Eye (tissue), 1 donor: ENCODE results near the gene NFKBIE.
"Not testable (repeated sequence)": the region's sequence is repeated elsewhere in the genome, so short reads cannot be mapped to it uniquely, and the experiment has no call there.

Source experiments
- DNase-seq: peaks from one replicate; pipeline ENCODE4 v3.0.0-alpha.2; 2015

NFKBIE gene

DNA sequence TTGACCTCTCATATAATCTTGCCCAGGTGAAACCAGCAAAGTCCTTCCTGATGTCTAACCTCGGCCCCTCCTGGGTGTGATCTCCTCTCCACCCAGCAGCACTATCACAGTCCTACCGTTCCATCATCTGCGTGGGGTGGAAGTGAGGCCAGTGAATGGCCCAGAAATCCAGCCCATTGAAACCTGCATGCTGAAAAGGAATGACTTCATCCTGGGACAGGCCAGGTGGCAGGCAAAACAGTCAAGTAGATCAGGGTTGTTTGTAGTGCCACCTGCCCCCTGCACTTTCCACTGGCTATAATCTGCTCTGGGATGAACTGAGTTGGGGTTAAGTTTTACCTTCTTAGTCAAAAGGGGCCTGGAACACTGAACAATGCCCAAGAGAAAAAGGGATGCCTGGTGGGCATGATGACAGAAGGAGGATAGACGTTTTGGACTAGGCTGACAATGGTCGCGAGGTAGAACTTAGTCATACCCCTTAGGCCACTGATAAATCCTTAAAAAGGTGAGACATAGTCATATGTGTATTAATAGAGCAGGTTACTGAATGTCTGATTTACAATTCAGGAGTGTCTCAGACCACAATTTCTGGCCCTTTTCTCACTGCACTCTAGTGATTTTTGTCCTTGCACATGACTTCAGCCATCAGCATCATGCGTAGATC lies 26.5 kb downstream of the NFKBIE start:
- no peak for DNase-seq

DNA sequence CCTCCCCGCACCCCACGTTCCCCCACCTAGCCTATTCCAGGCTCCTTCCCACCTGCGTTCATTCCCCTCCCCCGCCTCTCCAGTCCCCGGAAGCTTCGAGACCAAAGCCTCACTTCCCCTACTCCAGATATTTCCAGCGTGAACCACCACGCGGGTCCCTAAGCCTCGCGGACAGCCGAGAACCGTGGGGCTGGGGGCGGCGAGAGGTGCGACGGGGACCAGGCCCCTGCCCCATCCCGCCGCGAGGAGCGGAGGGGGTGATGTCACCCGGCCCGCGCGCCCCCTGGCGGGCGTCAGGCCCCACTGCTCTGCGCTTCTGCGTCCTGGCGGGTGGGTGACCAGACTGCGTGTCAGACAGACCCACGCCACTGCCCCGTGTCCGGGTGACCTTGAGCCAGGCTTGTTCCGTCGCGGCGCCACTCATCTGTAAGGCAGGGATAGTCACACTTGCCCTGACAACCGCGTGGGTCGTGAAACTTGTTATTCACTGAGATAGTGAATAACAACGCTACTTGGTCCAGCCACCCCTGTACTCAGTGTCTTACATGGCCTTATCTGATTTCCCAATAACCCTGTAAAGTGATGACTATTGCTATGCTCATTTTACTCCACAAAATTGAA lies 27.4 kb downstream of the NFKBIE start:
- peak; percentile 94 for DNase-seq

GRCh38 chr6:44237021-44237812 lies 28.1 kb downstream of the NFKBIE start:
- DNase-seq, result peak; percentile 91

DNA sequence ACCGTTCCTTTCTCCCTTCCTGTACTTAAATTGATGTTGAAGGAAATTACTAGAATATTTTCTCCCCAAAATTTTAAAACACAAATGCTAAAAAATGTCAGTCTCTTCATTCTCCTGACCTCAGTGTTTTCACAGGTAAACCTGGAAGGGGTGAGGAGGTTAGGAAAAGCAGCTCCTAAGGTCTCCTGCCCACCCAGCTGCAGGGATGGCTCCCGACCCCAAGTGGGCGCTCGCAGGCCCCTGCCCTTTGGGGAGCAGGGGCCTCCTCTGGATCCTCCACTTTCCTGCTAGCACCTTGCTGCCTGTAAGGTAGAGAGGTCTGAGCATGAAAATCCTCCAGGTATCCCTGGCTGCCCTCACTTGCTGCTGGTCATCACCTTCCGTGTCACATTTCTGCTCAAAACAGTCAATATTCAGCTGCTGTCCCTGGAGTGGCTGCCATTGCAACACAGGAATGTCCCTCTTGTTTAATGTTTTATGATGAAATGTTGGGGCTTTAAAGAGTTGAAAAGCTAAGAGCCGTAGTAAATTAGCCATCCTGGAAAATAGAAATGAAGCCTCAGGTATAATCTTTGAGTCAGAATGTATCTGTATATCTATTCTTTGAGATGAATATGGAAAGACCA lies 29.3 kb downstream of the NFKBIE start:
- DNase-seq, result no peak

- DNase-seq, result no peak
Observed at GRCh38 chr6:44235269-44235668, 30.1 kb downstream of the NFKBIE start.

DNA sequence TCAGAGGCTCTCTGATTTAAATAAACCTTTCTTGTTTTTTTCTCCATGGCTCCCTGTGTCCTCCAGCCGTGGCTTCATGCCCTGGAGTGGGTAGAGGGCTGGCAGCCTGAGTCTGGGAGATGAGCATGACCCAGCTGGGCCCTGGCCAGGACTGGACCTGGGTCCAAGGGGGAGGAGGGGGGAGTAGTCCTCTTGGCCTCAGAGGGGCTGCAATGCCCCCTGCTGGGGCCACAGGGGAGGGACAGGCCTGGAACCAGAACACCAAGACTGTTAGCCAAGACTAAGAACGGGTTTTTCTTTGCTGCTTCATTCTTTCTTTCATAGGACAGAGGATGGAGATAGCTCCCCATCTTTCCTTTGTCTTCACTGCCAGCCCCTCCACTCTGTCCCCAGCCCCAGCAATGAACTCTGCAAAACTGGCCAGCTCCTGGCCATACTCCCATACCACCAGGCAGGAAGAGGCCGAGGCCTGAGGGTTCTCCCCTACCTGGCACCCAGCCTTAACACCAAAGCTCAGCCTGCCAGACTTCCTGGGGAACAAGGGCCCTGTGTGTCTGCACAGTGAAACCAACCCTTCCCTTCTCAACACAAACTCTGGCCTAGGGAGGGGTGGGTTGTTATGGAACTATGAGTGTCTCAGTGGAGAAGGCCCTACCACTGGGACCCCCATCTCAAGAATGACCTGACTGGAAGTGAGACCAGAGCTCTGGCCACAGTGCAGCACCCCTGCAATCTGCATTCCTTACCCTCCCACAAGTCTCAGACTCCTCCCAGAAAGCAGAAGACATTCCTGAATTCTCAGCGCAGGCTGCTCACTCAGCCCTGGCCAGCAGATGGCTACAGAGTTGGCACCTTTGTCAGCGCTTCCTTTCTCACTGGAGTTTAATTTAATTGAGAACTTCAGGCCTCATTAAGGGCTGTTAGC lies 31.0 kb downstream of the NFKBIE start:
- peak; percentile 77 for DNase-seq

DNA sequence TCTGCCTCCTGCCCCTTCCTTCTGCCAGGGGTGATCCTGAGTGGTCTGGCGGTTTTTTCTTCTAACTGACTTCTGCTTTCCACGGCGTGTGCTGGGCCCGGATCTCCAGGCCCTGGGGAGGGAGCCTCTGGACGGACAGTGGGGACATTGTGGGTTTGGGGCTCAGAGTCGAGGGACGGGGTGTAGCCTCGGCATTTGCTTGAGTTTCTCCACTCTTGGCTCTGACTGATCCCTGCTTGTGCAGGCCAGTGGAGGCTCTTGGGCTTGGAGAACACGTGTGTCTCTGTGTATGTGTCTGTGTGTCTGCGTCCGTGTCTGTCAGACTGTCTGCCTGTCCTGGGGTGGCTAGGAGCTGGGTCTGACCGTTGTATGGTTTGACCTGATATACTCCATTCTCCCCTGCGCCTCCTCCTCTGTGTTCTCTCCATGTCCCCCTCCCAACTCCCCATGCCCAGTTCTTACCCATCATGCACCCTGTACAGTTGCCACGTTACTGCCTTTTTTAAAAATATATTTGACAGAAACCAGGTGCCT lies 31.7 kb downstream of the NFKBIE start:
- no peak for DNase-seq

- no peak for DNase-seq
Observed at GRCh38 chr6:44232676-44233566, 32.4 kb downstream of the NFKBIE start.

- not testable (repeated sequence) for DNase-seq
Observed at GRCh38 chr6:44231426-44231825, 33.9 kb downstream of the NFKBIE start.

GRCh38 chr6:44230034-44230675 lies 35.2 kb downstream of the NFKBIE start:
- DNase-seq, result no peak

DNA sequence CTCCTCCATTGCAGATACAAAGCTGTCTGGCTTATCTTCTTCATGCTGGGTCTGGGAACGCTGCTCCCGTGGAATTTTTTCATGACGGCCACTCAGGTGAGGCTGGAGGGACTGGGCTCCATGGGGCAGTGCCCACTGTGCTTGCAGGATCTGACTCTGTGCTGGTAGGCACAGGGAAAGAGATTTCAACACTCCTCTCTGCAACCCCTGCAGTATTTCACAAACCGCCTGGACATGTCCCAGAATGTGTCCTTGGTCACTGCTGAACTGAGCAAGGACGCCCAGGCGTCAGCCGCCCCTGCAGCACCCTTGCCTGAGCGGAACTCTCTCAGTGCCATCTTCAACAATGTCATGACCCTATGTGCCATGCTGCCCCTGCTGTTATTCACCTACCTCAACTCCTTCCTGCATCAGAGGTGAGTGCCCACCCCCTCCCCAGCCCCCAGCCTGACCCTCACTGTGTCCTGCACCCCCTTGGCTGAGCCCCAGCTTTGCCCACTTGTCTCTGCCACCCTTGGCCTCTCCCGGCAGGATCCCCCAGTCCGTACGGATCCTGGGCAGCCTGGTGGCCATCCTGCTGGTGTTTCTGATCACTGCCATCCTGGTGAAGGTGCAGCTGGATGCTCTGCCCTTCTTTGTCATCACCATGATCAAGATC lies 35.8 kb downstream of the NFKBIE start:
- DNase-seq, result no peak

DNA sequence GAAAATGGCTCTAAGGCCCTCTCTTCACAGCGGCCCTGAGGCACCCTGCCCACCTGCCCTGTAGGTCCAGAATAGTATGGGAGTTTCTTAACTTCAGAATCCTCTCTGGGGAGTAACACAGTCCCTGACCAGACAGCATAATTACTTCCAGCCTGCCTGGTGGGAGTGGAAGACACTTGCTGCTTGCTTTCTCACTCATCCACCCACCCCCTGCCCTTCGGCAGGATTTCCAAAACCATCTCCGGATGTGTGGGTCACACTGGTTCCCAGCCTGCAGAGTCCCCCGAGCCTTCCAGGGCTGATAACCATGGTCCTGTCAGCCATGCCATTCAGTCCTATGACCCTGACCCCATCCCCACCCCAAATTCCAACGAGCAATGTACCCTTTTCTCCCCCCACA lies 36.5 kb downstream of the NFKBIE start:
- DNase-seq, result no peak

DNA sequence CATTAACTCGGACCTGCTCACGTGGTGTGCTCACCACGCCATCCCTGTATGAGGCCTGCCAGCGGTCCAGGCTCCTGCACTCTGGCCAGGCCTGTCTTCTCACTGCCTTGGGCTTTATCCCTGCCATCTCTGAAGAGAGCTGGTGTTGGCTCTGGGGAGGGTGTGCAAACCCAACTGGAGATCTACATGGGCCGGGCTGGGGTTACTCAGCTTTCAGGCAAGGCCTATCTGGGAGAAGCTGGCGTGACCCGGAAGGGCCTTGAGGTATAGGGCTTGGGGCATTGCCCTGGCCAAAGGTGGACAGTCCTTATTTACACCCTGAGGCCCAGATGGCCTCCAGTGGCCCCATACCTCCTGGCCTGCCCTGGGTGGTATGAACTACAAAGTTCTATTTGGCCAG lies 36.9 kb downstream of the NFKBIE start:
- no peak for DNase-seq

DNA sequence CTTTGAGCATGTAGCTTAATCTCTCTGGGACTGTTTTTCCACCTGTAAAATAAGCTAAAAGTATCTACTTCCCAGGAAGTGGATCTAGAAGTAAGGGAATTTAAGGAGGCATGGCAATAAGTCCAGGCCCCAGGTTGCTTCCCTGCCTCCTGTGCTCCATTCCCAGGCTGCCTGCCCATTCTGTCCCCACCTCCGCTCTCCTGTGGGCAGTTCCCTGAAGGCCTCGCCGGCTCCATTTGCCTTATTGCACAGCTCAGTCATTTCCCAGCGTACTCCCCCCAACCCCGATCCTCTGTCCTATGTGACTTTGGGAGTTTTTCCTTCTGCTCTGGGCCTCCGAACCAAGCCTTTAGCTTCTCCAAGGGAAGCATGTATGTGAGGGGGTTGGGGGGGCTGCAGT lies 37.3 kb downstream of the NFKBIE start:
- DNase-seq, result no peak

GRCh38 chr6:44227148-44227793 lies 38.1 kb downstream of the NFKBIE start:
- DNase-seq, result peak; percentile 47

GRCh38 chr6:44226368-44227147 lies 38.8 kb downstream of the NFKBIE start:
- peak; percentile 57 for DNase-seq

DNA sequence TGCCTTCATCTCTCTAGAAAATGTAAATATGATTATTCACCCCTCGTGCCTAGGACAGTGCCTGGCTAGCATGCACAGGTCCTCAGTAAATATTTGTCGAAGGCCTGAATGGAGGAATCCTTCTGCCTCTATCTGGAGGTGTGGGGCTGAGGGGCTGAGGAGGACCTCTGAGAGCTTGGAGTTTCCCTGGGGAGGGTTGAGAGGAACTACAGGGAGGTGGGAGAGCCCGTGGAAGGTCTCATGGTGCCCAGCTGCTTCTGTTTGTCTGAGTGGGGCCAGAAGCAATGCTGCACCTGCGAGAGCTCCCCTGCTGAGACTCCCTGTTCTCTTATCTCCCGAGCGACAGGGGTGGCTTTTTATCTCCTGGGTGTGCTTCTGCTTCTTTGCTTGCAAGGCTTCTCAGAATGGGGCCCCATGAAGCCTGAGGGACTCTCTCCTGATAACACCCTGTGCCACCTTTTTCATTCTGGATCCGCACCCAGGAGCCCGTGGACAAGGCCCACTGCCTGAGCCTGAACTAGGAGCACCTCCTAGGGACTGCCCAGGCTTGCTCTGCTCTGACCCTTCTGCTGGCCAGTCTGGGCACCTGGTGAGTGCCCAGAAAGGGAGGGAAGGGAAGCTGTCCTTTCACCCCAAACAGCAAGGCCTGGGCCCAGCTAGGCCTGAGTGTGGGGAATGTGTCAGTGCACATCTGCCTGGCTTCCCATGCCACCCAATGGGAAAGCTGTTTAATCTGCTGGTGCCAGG lies 39.6 kb downstream of the NFKBIE start:
- no peak for DNase-seq

DNA sequence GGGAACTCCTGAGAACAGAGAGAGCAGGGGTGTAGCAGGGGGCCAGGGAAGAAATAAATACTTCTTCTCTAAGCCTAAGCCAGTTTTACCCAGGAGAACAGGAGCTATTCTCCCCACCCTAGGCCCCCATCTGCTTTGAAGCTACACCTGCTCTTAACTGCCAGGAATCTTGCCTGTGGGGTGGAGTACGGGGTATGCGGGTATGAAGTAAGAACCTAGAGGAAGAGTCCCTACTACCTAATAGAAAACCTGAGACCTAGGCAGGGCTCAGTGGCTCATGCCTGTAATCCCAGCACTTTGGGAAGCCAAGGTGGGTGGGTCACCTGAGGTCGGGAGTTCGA lies 40.4 kb downstream of the NFKBIE start:
- DNase-seq, result no peak
